B cell (primary cell): Measurements from ENCODE around the gene AIFM2. TPM values are rescaled to one million over a fixed set of nuclear protein-coding genes. Genes with fewer than 3 reads are reported as not detected.

Experiments used
- ATAC-seq: fragments of 200-7000 bp; cut with Tn5 transposase; one replicate; pipeline ENCODE4 v1.10.0; 2021; ENCODE audit warnings: low read depth, mild to moderate bottlenecking, moderate number of reproducible peaks, moderate library complexity
- CTCF ChIA-PET: fragments of 350-600 bp; sonication (Branson Sonifier 250); formaldehyde crosslinking; loops from one replicate; lab custom pipeline; 2021; ENCODE audit warnings: antibody characterized with exemption, inconsistent platforms; lab: Charles Lee
- POLR2A ChIA-PET: fragments of 350-600 bp; sonication (Branson Sonifier 250); formaldehyde crosslinking; loops from one replicate; lab custom pipeline; 2021; ENCODE audit warnings: antibody characterized with exemption; lab: Charles Lee
- DNase-seq: peaks from one replicate; pipeline ENCODE4 v3.0.0; 2013
- H2AFZ ChIP-seq: 2 replicates; pipeline ENCODE4 v1.6.1; 2012; ENCODE audit warnings: mild to moderate bottlenecking, low read depth, low read length; ENCODE audit not compliant: insufficient read depth, poor library complexity, severe bottlenecking
- H3K27ac ChIP-seq, 2 donors: 1 replicate in 1 of 2; 2 replicates in 1 of 2; pipeline ENCODE4 v1.5.1; 2012 to 2013; ENCODE audit warnings: low read length in 2 of 2, mild to moderate bottlenecking in 2 of 2, moderate library complexity in 1 of 2
- H3K27me3 ChIP-seq, 4 experiments: fragments of 200-600 bp in 1 of 4; sonication (generic) in 1 of 4; replicated peaks in 1 of 4; 1 replicate in 2 of 4; 2 replicates in 2 of 4; pipeline versions ENCODE4 v1.6.1 to v1.7.0; 2013 to 2016; ENCODE audit warnings: low read length in 3 of 4, mild to moderate bottlenecking in 2 of 4, mixed read lengths in 1 of 4, moderate library complexity in 1 of 4; ENCODE audit not compliant: insufficient read depth in 4 of 4, control insufficient read depth in 3 of 4; ENCODE audit errors: control extremely low read depth in 1 of 4
- H3K36me3 ChIP-seq, 2 experiments: replicated peaks in 1 of 2; 1 replicate in 1 of 2; 2 replicates in 1 of 2; pipeline versions ENCODE4 v1.6.1 to v1.7.1; 2013; ENCODE audit warnings: low read length in 1 of 2; ENCODE audit not compliant: insufficient read depth in 2 of 2, control insufficient read depth in 1 of 2; ENCODE audit errors: control extremely low read depth in 1 of 2, extremely low read depth in 1 of 2
- H3K4me1 ChIP-seq, 2 donors: fragments of 200-600 bp in 1 of 2; sonication (generic) in 1 of 2; 1 replicate in 1 of 2; 2 replicates in 1 of 2; pipeline versions ENCODE4 v1.5.1 to v1.6.1; 2013 to 2017; ENCODE audit warnings: low read length in 2 of 2; ENCODE audit not compliant: control insufficient read depth in 2 of 2, insufficient read depth in 2 of 2
- H3K4me2 ChIP-seq: replicated peaks from 2 replicates; pipeline ENCODE3; 2012; ENCODE audit warnings: mild to moderate bottlenecking, low read depth, low read length; ENCODE audit not compliant: poor library complexity, severe bottlenecking
- H3K4me3 ChIP-seq, 5 experiments: fragments of 200-600 bp in 1 of 5; sonication (generic) in 1 of 5; 1 replicate in 3 of 5; 2 replicates in 2 of 5; pipeline versions ENCODE4 v1.5.1 to v1.7.0; 2011 to 2016; ENCODE audit warnings: low read length in 4 of 5, mild to moderate bottlenecking in 4 of 5, low read depth in 2 of 5, control low read depth in 1 of 5, moderate library complexity in 1 of 5; ENCODE audit not compliant: insufficient read depth in 1 of 5; ENCODE audit errors: control extremely low read depth in 1 of 5, extremely low read depth in 1 of 5
- H3K79me2 ChIP-seq: fragments of 200-600 bp; sonication (generic); one replicate; pipeline ENCODE4 v1.6.0; 2016; ENCODE audit warnings: low read length; ENCODE audit not compliant: control insufficient read depth, insufficient read depth
- H3K9ac ChIP-seq: fragments of 200-600 bp; sonication (generic); 2 replicates; pipeline ENCODE4 v1.6.1; 2017; ENCODE audit warnings: mild to moderate bottlenecking, low read length, moderate library complexity
- H3K9me3 ChIP-seq, 3 donors: one replicate each; pipeline versions ENCODE4 v1.6.1 to v1.7.1; 2013; ENCODE audit warnings: low read length in 2 of 3; ENCODE audit not compliant: control insufficient read depth in 2 of 3, insufficient read depth in 1 of 3; ENCODE audit errors: control extremely low read depth in 1 of 3
- H4K20me1 ChIP-seq: 2 replicates; pipeline ENCODE4 v1.6.0; 2012; ENCODE audit warnings: mild to moderate bottlenecking, low read length; ENCODE audit not compliant: insufficient read depth, control insufficient read depth, poor library complexity, severe bottlenecking
- H3K27ac Mint-ChIP-seq: one replicate; pipeline ENCODE4 v1.8.0; 2021; ENCODE audit warnings: mixed read lengths
- H3K27me3 Mint-ChIP-seq: one replicate; pipeline ENCODE4 v1.8.0; 2021; ENCODE audit warnings: mixed read lengths
- H3K4me1 Mint-ChIP-seq: one replicate; pipeline ENCODE4 v1.8.0; 2021; ENCODE audit warnings: mixed read lengths
- H3K4me3 Mint-ChIP-seq: one replicate; pipeline ENCODE4 v1.8.0; 2021; ENCODE audit warnings: mixed read lengths
- H3K9me3 Mint-ChIP-seq: one replicate; pipeline ENCODE4 v1.8.0; 2022; ENCODE audit warnings: mixed read lengths; ENCODE audit not compliant: insufficient read depth
- CTCF ChIP-seq: fragments of 200-600 bp; IDR thresholded peaks from one replicate; pipeline ENCODE4 v1.8.0; 2022; ENCODE audit warnings: antibody characterized with exemption, mild to moderate bottlenecking
- EZH2 ChIP-seq: IDR thresholded peaks from 2 replicates; pipeline ENCODE4 v1.6.1; 2012; ENCODE audit warnings: borderline replicate concordance, low read depth, mild to moderate bottlenecking, moderate library complexity, low read length; ENCODE audit not compliant: insufficient read depth, poor library complexity, severe bottlenecking
- WGBS: methylation state at CpG from one replicate; pipeline ENCODE4 v1.1.5; 2013; ENCODE audit warnings: missing lambda C conversion rate; ENCODE audit not compliant: insufficient coverage; 5-methylcytosine and 5-hydroxymethylcytosine counted together
- intact Hi-C: fragments of 100-400 bp; cut with micrococcal nuclease; formaldehyde crosslinking; loops from one replicate; pipeline ENCODE4 v1.10.0; 2022
- polyA plus RNA-seq: library from polyadenylated mRNA; depleted of rRNA; stranded (reverse); fragments of >200 nt; gene quantifications from 2 replicates; pipeline ENCODE4 v1.2.3, GENCODE V29; 2012
- total RNA-seq, 2 donors: library from RNA; stranded (reverse); fragments of 120-200 nt in 1 of 2; gene quantifications; 1 replicate in 1 of 2; 2 replicates in 1 of 2; pipeline versions ENCODE4 v1.2.3 to v1.2.4, GENCODE V29; 2013 to 2022

The AIFM2 gene
- total and polyA plus RNA-seq, 2 donors (not counting 1 experiment from before 2014, with no cell fraction given), result 5.6 to 8.1 TPM

GRCh38 chr10:70094250-70094649 is 38.4 kb downstream of the AIFM2 start:
- no peak for ATAC-seq
- no peak for DNase-seq
- Histone ChIP-seq H3K4me3 (no peak overlapping the region), H3K27me3 (no peaks in the 10 kb centered on the region), H2AFZ (no peak overlapping the region), H3K9ac (no peak overlapping the region), H3K27ac (no peak overlapping the region), H3K36me3 (no peaks in the 10 kb centered on the region), H3K9me3 (no peaks in the 10 kb centered on the region), H3K4me2 (no peak overlapping the region), H3K79me2 (no peaks in the 10 kb centered on the region), H4K20me1 (no peaks in the 10 kb centered on the region), H3K4me1 (no peaks in the 10 kb centered on the region)
- ChIA-PET CTCF (interaction anchor here (0.6 kb wide), 1 partner anchor 9 kb away, joined by 3 read pairs; no protein-coding TSS in a partner anchor), POLR2A (no interaction called here)
- Mint-ChIP-seq H3K27ac (no peak overlapping the region), H3K27me3 (peaks cover 10% of the 10 kb centered on the region), H3K4me1 (no peaks in the 10 kb centered on the region), H3K9me3 (no peaks in the 10 kb centered on the region), H3K4me3 (no peak overlapping the region)
- no CpG with 5 or more reads among the region's 2 CpGs for WGBS
- intact Hi-C loops, result no loop called here
- TF ChIP-seq CTCF, result no peak
- no peak for TF ChIP-seq EZH2

DNA sequence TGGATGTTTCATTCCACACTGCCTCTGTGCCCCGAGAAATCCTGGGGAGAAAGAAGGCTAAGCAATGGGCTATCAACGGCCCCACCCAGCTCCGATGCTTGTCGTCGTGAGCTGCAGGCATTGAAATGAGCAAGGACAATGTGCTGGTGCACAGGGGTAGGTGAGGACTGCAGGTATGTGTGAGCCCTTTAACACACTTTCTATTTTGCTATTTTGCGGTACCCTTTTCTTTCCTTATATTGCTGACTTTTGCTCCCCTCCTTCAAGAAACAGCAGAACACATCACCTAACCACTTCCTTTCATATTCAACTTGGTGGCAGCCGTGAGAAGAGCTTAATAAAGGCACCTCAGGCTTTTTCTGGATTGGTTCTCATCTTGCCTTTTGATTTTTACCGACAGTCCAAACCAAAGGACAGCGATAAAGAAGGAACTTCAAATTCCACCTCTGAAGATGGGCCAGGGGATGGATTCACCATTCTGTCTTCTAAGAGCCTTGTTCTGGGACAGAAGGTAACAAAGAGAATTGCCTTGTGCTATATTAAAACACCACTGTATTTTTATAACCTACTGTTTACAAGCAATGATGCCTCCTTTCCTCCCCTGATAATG is 39.2 kb downstream of the AIFM2 start:
- no peak for DNase-seq
- Mint-ChIP-seq H3K9me3 (no peaks in the 10 kb centered on the region), H3K4me3 (no peak overlapping the region), H3K4me1 (no peaks in the 10 kb centered on the region), H3K27ac (no peak overlapping the region), H3K27me3 (peaks cover 10% of the 10 kb centered on the region)
- POLR2A ChIA-PET, result no interaction called here
- WGBS, result 84% methylated on average over 7 of the region's 9 CpGs
- intact Hi-C loops, result no loop called here
- H3K4me2 ChIP-seq, result no peak overlapping the region
- H3K36me3 ChIP-seq, result no peaks in the 10 kb centered on the region
- H3K27ac ChIP-seq, result no peak overlapping the region
- no peak overlapping the region for H2AFZ ChIP-seq
- ATAC-seq, result no peak
- CTCF ChIA-PET, result no interaction called here
- no peak overlapping the region for H3K9ac ChIP-seq
- no peaks in the 10 kb centered on the region for H3K79me2 ChIP-seq
- no peak for TF ChIP-seq CTCF
- no peak for TF ChIP-seq EZH2
- H3K4me3 ChIP-seq, result no peak overlapping the region
- H4K20me1 ChIP-seq, result no peaks in the 10 kb centered on the region
- H3K9me3 ChIP-seq, result no peaks in the 10 kb centered on the region
- no peaks in the 10 kb centered on the region for H3K4me1 ChIP-seq
- H3K27me3 ChIP-seq, result no peaks in the 10 kb centered on the region
